Cardiac muscle cell (in vitro differentiated cells and primary cell): ENCODE measurements around the gene ELF2. TPM values are rescaled to one million over a fixed set of nuclear protein-coding genes. Genes with fewer than 3 reads are reported as not detected.
"Not testable (repeated sequence)": the region's sequence is repeated elsewhere in the genome, so short reads cannot be mapped to it uniquely, and the experiment has no call there.

Source experiments
- DNase-seq, 2 donors: peaks; one replicate each; pipeline versions ENCODE4 v3.0.0 to v3.0.0-alpha.2; 2010 to 2017; ENCODE audit warnings: low read depth in 1 of 2, low spot score in 1 of 2
- H3K27ac ChIP-seq: fragments of 200-600 bp; sonication (generic); 2 replicates; pipeline ENCODE4 v1.5.1; 2016
- H3K27me3 ChIP-seq: fragments of 200-600 bp; sonication (generic); 2 replicates; pipeline ENCODE4 v1.6.0; 2016; ENCODE audit warnings: control low read depth
- H3K36me3 ChIP-seq: fragments of 200-600 bp; sonication (generic); 2 replicates; pipeline ENCODE4 v1.5.1; 2016; ENCODE audit warnings: control low read depth
- H3K4me1 ChIP-seq: fragments of 200-600 bp; sonication (generic); 2 replicates; pipeline ENCODE4 v1.8.1; 2017; ENCODE audit warnings: low read depth, mild to moderate bottlenecking, mixed run types
- H3K4me3 ChIP-seq: fragments of 200-600 bp; sonication (generic); 2 replicates; pipeline ENCODE4 v1.5.1; 2016; ENCODE audit warnings: mild to moderate bottlenecking
- H3K9me3 ChIP-seq: fragments of 200-600 bp; sonication (generic); 2 replicates; pipeline ENCODE4 v1.5.1; 2017; ENCODE audit warnings: low read depth, mild to moderate bottlenecking, control low read depth
- polyA plus RNA-seq: library from polyadenylated mRNA; unstranded; fragments of >200 nt; fragmentation: Nextera tagmentation; extraction: Ambion mirVana; gene quantifications from 2 replicates; pipeline ENCODE4 v1.2.1, GENCODE V29; 2016
- total RNA-seq: library from RNA; depleted of rRNA; stranded (reverse); fragments of >200 nt; gene quantifications from 2 replicates; pipeline ENCODE4 v1.2.3, GENCODE V29; 2016
- TF ChIP-seq, protein P1 (sequence below): IDR thresholded peaks from 2 replicates; pipeline ENCODE4 v1.5.1; 2012; ENCODE audit warnings: low read depth, mild to moderate bottlenecking, low read length

The ELF2 gene
- total and polyA plus RNA-seq, 2 experiments from 2014 or later: 45.7 to 57.5 TPM

- H3K4me1 ChIP-seq: peaks cover 8% of the 10 kb centered on the region
- TF ChIP-seq, protein P1, sequence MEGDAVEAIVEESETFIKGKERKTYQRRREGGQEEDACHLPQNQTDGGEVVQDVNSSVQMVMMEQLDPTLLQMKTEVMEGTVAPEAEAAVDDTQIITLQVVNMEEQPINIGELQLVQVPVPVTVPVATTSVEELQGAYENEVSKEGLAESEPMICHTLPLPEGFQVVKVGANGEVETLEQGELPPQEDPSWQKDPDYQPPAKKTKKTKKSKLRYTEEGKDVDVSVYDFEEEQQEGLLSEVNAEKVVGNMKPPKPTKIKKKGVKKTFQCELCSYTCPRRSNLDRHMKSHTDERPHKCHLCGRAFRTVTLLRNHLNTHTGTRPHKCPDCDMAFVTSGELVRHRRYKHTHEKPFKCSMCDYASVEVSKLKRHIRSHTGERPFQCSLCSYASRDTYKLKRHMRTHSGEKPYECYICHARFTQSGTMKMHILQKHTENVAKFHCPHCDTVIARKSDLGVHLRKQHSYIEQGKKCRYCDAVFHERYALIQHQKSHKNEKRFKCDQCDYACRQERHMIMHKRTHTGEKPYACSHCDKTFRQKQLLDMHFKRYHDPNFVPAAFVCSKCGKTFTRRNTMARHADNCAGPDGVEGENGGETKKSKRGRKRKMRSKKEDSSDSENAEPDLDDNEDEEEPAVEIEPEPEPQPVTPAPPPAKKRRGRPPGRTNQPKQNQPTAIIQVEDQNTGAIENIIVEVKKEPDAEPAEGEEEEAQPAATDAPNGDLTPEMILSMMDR: no peak
- no peaks in the 10 kb centered on the region for H3K36me3 ChIP-seq
- no peak overlapping the region for H3K4me3 ChIP-seq
- no peaks in the 10 kb centered on the region for H3K9me3 ChIP-seq
- H3K27me3 ChIP-seq: no peaks in the 10 kb centered on the region
- peak in 1 of 2 donors; percentile 55 for DNase-seq
- peak overlapping the region; percentile 3 for H3K27ac ChIP-seq
These were observed 37.1 kb upstream of the ELF2 start for GRCh38 chr4:139214039-139214534.

DNA sequence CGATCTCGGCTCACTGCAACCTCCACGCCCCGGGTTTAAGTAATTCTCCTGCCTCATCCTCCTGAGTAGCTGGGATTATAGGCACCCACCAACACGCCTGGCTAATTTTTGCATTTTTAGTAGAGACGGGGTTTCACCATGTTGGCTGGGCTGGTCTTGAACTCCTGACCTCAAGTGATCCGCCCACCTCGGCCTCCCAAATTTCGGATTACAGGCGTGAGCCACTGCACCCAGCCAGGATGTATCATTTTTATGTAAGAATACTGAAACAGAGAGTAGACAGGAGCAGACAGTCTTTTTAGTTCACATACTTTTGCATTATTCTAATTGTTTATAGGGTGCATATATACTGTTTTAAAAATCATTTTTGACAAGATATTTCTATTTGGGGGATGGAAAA, 36.6 kb upstream of the ELF2 start:
- H3K27me3 ChIP-seq, H3K27ac ChIP-seq, H3K9me3 ChIP-seq, H3K4me1 ChIP-seq, H3K4me3 ChIP-seq, DNase-seq, H3K36me3 ChIP-seq: not testable (repeated sequence)

GRCh38 chr4:139212900-139213299, 35.9 kb upstream of the ELF2 start:
- no peak overlapping the region for H3K27ac ChIP-seq
- H3K27me3 ChIP-seq: no peaks in the 10 kb centered on the region
- TF ChIP-seq, protein P1: no peak

DNA sequence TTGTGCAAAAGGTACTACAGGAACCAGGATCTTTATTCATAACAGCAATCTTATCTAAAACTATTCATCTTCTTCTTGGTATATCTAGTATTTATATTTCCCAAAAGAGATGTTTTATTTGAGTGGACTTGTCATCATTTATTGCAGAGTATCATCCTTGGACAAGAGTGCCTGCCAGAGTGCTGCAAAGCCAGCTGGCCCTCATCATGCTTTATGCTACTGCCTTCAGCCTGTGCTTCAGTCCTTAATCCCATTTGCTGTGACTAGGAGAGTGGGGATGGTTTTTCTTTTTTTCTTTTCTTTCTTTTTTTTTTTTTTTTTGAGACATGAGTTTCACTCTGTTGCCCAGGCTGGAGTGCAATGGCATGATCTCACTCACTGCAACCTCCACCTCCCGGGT, 33.5 kb upstream of the ELF2 start:
- no peak for DNase-seq
- Histone ChIP-seq H3K4me1 (peaks cover 8% of the 10 kb centered on the region), H3K4me3 (no peak overlapping the region), H3K27me3 (no peaks in the 10 kb centered on the region), H3K27ac (no peak overlapping the region), H3K36me3 (no peaks in the 10 kb centered on the region), H3K9me3 (no peaks in the 10 kb centered on the region)
- TF ChIP-seq, protein P1: no peak

More at GRCh38 chr4:139212900-139213299, 35.9 kb upstream of the ELF2 start:
- Histone ChIP-seq H3K9me3 (no peaks in the 10 kb centered on the region), H3K36me3 (no peaks in the 10 kb centered on the region), H3K4me3 (no peak overlapping the region), H3K4me1 (peaks cover 8% of the 10 kb centered on the region)
- DNase-seq: no peak

GRCh38 chr4:139209470-139210063, 32.5 kb upstream of the ELF2 start:
- Histone ChIP-seq H3K9me3 (no peaks in the 10 kb centered on the region), H3K36me3 (no peaks in the 10 kb centered on the region), H3K4me3 (no peak overlapping the region), H3K27me3 (no peaks in the 10 kb centered on the region), H3K27ac (no peak overlapping the region), H3K4me1 (peaks cover 8% of the 10 kb centered on the region)
- TF ChIP-seq, protein P1: no peak
- no peak for DNase-seq

DNA sequence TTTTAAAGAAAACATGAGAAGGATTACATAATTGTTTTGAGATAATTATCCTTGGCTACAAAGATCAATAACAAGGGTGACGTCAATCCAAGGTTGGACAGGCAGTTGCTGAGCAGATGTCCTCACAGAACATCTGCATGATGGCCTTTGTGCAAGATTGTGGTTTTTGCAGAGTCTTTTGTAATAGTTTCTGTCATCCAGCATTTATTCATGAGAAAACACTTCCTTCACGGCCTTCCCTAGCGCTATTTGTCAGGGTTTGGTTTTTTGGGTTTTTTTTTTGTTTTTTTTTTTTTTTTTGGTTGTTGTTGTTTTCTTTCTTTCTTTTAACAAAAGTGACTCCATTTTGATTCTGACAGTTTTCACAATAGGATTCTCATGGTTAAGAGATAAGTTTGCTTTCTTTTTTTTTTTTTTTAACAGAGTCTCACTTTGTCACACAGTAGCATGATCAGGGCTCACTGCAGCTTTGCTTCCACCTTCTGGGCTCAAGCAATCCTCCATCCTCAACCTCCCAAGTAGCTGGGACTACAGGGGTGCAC, 31.5 kb upstream of the ELF2 start:
- H3K27me3 ChIP-seq: no peaks in the 10 kb centered on the region
- no peak overlapping the region for H3K4me3 ChIP-seq
- no peaks in the 10 kb centered on the region for H3K4me1 ChIP-seq
- H3K36me3 ChIP-seq: no peaks in the 10 kb centered on the region
- no peak overlapping the region for H3K27ac ChIP-seq
- H3K9me3 ChIP-seq: no peaks in the 10 kb centered on the region
- TF ChIP-seq, protein P1: no peak
- peak in 1 of 2 donors; percentile 86 for DNase-seq
